K562 (cell line): ENCODE data around the gene CFAP157. TPM values are rescaled to one million over a fixed set of nuclear protein-coding genes. Genes with fewer than 3 reads are reported as not detected.

ENCODE experiments used
- ATAC-seq: fragments of 200-7000 bp; cut with Tn5 transposase; 3 replicates; pipeline ENCODE4 v1.9.1; 2020; ENCODE audit warnings: moderate library complexity
- BruUV-seq: library from RNA; stranded (reverse); fragments of 400-500 nt; replicated peaks from 2 replicates; lab custom pipeline; 2021; lab: Mats Ljungman, UMichigan
- CTCF ChIA-PET: fragments of 300-600 bp; formaldehyde crosslinking; extraction: SDS; loops from one replicate; lab custom pipeline; 2021; ENCODE audit warnings: low intra/inter-chr PET ratio; lab: Yijun Ruan, JAX
- POLR2A ChIA-PET: fragments of 300-600, 350-650 bp; sonication (Branson Sonifier 250); formaldehyde crosslinking; extraction: SDS; loops from one replicate; lab custom pipeline; 2021; ENCODE audit warnings: antibody characterized with exemption, inconsistent platforms; lab: Yijun Ruan, JAX
- DNase-seq, 4 experiments: peaks; one replicate each; pipeline versions ENCODE4 v3.0.0 to v3.0.0-alpha.2; 2011 to 2018; ENCODE audit warnings: low spot score in 3 of 4, mixed read lengths in 3 of 4; ENCODE audit errors: extremely low read depth in 1 of 4
- FAIRE-seq: peaks from 2 replicates; lab custom pipeline; 2011; peaks lifted over from hg19 to GRCh38; lab: Jason Lieb, UNC
- H2AFZ ChIP-seq: 2 replicates; pipeline ENCODE4 v1.6.0; 2011; ENCODE audit warnings: low read depth, low read length, control low read depth, inconsistent platforms
- H3K27ac ChIP-seq: fragments of 200-600 bp; 3 replicates; pipeline ENCODE4 v1.8.0; 2011; ENCODE audit warnings: low read depth, mild to moderate bottlenecking, control low read depth, inconsistent platforms, low read length, moderate library complexity, mixed read lengths; ENCODE audit errors: extremely low read depth
- H3K27me3 ChIP-seq, 2 experiments: fragments of 300-600 bp in 1 of 2; 2 replicates in 1 of 2; 3 replicates in 1 of 2; pipeline versions ENCODE4 v1.6.0 to v1.8.0; 2011; ENCODE audit warnings: inconsistent platforms in 2 of 2, low read length in 2 of 2, mild to moderate bottlenecking in 1 of 2, mixed read lengths in 1 of 2, moderate library complexity in 1 of 2; ENCODE audit not compliant: control insufficient read depth in 2 of 2, insufficient read depth in 2 of 2
- H3K36me3 ChIP-seq: fragments of 300-600 bp; 3 replicates; pipeline ENCODE4 v1.8.0; 2011; ENCODE audit warnings: mild to moderate bottlenecking, low read length, inconsistent platforms; ENCODE audit not compliant: control insufficient read depth, insufficient read depth
- H3K4me1 ChIP-seq, 2 experiments: fragments of 200-600 bp in 1 of 2; replicated peaks in 1 of 2; 2 replicates in 1 of 2; 3 replicates in 1 of 2; pipeline versions ENCODE4 v1.5.1 to v1.8.0; 2011; ENCODE audit warnings: inconsistent platforms in 2 of 2, low read length in 2 of 2, mild to moderate bottlenecking in 1 of 2, mixed read lengths in 1 of 2, moderate library complexity in 1 of 2; ENCODE audit not compliant: control insufficient read depth in 2 of 2, insufficient read depth in 2 of 2
- H3K4me2 ChIP-seq: 2 replicates; pipeline ENCODE4 v1.6.1; 2011; ENCODE audit warnings: low read length, control low read depth, inconsistent platforms, mixed read lengths; ENCODE audit not compliant: insufficient read depth
- H3K4me3 ChIP-seq: fragments of 200-600 bp; sonication (generic), shearing (Covaris generic); 2 replicates; pipeline ENCODE4 v1.5.1; 2016; ENCODE audit warnings: control low read depth, inconsistent platforms
- H3K79me2 ChIP-seq: fragments of 200-600 bp; 3 replicates; pipeline ENCODE4 v1.8.0; 2011; ENCODE audit warnings: low read length, inconsistent platforms; ENCODE audit not compliant: control insufficient read depth, insufficient read depth
- H3K9ac ChIP-seq, 2 experiments: 2 replicates each; pipeline versions ENCODE4 v1.6.0 to v1.6.1; 2011; ENCODE audit warnings: low read depth in 2 of 2, low read length in 2 of 2, control low read depth in 1 of 2, inconsistent platforms in 1 of 2, mild to moderate bottlenecking in 1 of 2, mixed read lengths in 1 of 2; ENCODE audit not compliant: insufficient read depth in 1 of 2
- H3K9me1 ChIP-seq: one replicate; pipeline ENCODE4 v1.6.0; 2011; ENCODE audit warnings: inconsistent platforms, mild to moderate bottlenecking, low read length, moderate library complexity; ENCODE audit not compliant: control insufficient read depth, insufficient read depth
- H3K9me3 ChIP-seq: replicated peaks from 2 replicates; pipeline ENCODE4 v1.5.1; 2011; ENCODE audit warnings: low read depth, low read length, inconsistent platforms; ENCODE audit not compliant: control insufficient read depth, insufficient read depth
- H4K20me1 ChIP-seq: replicated peaks from 2 replicates; pipeline ENCODE4 v1.6.1; 2011; ENCODE audit warnings: low read length, inconsistent platforms, mixed read lengths; ENCODE audit not compliant: control insufficient read depth, insufficient read depth
- E2F6 ChIP-seq, 2 experiments: IDR thresholded peaks; 2 replicates each; pipeline ENCODE4 v1.6.1; 2011; ENCODE audit warnings: borderline replicate concordance in 1 of 2, control low read depth in 1 of 2, low read depth in 1 of 2, low read length in 1 of 2, mild to moderate bottlenecking in 1 of 2, mixed read lengths in 1 of 2, moderate library complexity in 1 of 2; ENCODE audit not compliant: insufficient read depth in 1 of 2, insufficient read length in 1 of 2, poor library complexity in 1 of 2, severe bottlenecking in 1 of 2; ENCODE audit errors: extremely low read depth in 1 of 2
- RBM25 ChIP-seq: fragments of 200-400 bp; formaldehyde crosslinking; IDR thresholded peaks from 2 replicates; pipeline ENCODE4 v1.6.1; 2018; ENCODE audit warnings: low read length, low read depth, moderate library complexity; ENCODE audit not compliant: severe bottlenecking
- SPI1 ChIP-seq: IDR thresholded peaks from 2 replicates; pipeline ENCODE4 v1.6.1; 2011; ENCODE audit warnings: low read depth, low read length, control low read depth, borderline replicate concordance
- ZNF12 ChIP-seq: sonication (generic); formaldehyde crosslinking; IDR thresholded peaks from 2 replicates; pipeline ENCODE4 v1.4.0; 2020; ENCODE audit warnings: mild to moderate bottlenecking, missing genetic modification reagents
- ZNF121 ChIP-seq: sonication (generic); formaldehyde crosslinking; conservative IDR thresholded peaks from 2 replicates; pipeline ENCODE4 v1.8.0; 2022; ENCODE audit warnings: missing genetic modification reagents
- ZNF165 ChIP-seq: fragments of 250-450 bp; sonication (Bioruptor Pico); IDR thresholded peaks from 2 replicates; pipeline ENCODE4 v1.4.0; 2020; ENCODE audit warnings: borderline replicate concordance
- ZZZ3 ChIP-seq: fragments of 450-650 bp; IDR thresholded peaks from 2 replicates; pipeline ENCODE4 v1.6.1; 2016; ENCODE audit warnings: antibody characterized with exemption, mild to moderate bottlenecking, moderate library complexity
- WGBS: fragments of 100-300 bp; shearing (Covaris generic); methylation state at CpG from one replicate; pipeline ENCODE4 v1.1.6; 2016; ENCODE audit warnings: low coverage, mixed read lengths; ENCODE audit not compliant: insufficient coverage; ENCODE audit errors: missing lambda C conversion rate; 5-methylcytosine and 5-hydroxymethylcytosine counted together
- in situ Hi-C: fragments of 300-500 bp; cut with MboI; formaldehyde crosslinking; loops from 4 replicates; pipeline ENCODE4 v1.15.0; 2018; ENCODE audit warnings: inconsistent platforms, mixed read lengths
- intact Hi-C: fragments of 100-400 bp; cut with micrococcal nuclease; formaldehyde crosslinking; loops from 2 replicates; pipeline ENCODE4 v1.14.2; 2022
- polyA plus RNA-seq, 8 experiments: library from polyadenylated mRNA; depleted of rRNA in 4 of 8; stranded (reverse) in 5 of 8; unstranded in 3 of 8; fragments of >200 nt; fragmentation: Nextera tagmentation in 2 of 8; fragmentation: Illumina TruSeq in 1 of 8; extraction: Ambion mirVana in 2 of 8; extraction: Trizol in 1 of 8; gene quantifications; 2 replicates each; pipeline versions ENCODE4 v1.2.1 to v1.2.3, GENCODE V29; 2011 to 2014; ENCODE audit warnings: inconsistent platforms in 1 of 8, missing spikeins in 1 of 8
- total RNA-seq, 7 experiments: library from RNA; depleted of rRNA in 6 of 7; stranded (reverse); fragments of >200 nt in 6 of 7; fragmentation: Illumina TruSeq in 2 of 7; extraction: Trizol in 2 of 7; gene quantifications; 2 replicates each; pipeline versions ENCODE4 v1.2.1 to v1.2.3, GENCODE V29; 2011 to 2021; ENCODE audit warnings: low replicate concordance in 1 of 7

CFAP157 gene
- total and polyA plus RNA-seq, 9 of the 15 experiments (the other 6 are each of a cell fraction or from before 2014, with no cell fraction given): 0.03 TPM; not detected in 8

- WGBS: 55% methylated on average over 5 of the region's 5 CpGs
- BruUV-seq: no TSS peak
- Histone ChIP-seq H3K79me2 (no peaks in the 10 kb centered on the region), H3K4me2 (no peak overlapping the region), H2AFZ (no peak overlapping the region), H3K9ac (no peak overlapping the region; a peak in 1 of 4 replicates), H3K4me3 (no peak overlapping the region), H3K27me3 (no peaks in the 10 kb centered on the region), H3K9me3 (no peaks in the 10 kb centered on the region), H3K9me1 (no peaks in the 10 kb centered on the region), H3K4me1 (peaks cover 25 to 26% of the 10 kb centered on the region in 2 experiments), H4K20me1 (no peaks in the 10 kb centered on the region), H3K27ac (no peak overlapping the region), H3K36me3 (no peaks in the 10 kb centered on the region)
- intact Hi-C loops (no loop called here), in situ Hi-C loops (no loop called here)
- POLR2A ChIA-PET: interaction anchor here (0.8 to 1.1 kb wide), 2 partner anchors 13 to 23 kb away, joined by 3 read pairs; no protein-coding TSS in a partner anchor
- no peak for DNase-seq
- peak; percentile 15 for FAIRE-seq
- no peak for TF ChIP-seq ZNF165 (CRISPR knock-in tag)
- peak; percentile 59; the same call in 1 of the 2 replicates for TF ChIP-seq SPI1
- CTCF ChIA-PET: no interaction called here
- no peak for ATAC-seq
Observed at GRCh38 chr9:127697575-127697974, 9.2 kb upstream of the CFAP157 start.

GRCh38 chr9:127698386-127698785 lies 8.4 kb upstream of the CFAP157 start:
- H3K79me2 ChIP-seq: no peaks in the 10 kb centered on the region
- H3K36me3 ChIP-seq: no peaks in the 10 kb centered on the region
- H3K9ac ChIP-seq: peak overlapping the region in 1 of 2 experiments; percentile 60; a peak in 1 of 4 replicates
- no peak for DNase-seq
- 77% methylated on average over 5 of the region's 5 CpGs for WGBS
- no peaks in the 10 kb centered on the region for H3K9me1 ChIP-seq
- no peak for ATAC-seq
- H3K4me3 ChIP-seq: no peak overlapping the region
- H3K27ac ChIP-seq: 0 out of 3 replicates have a peak overlapping the region, but pooled peaks have one; percentile 84
- peak overlapping the region; percentile 87; the same call in 1 of the 2 replicates for H2AFZ ChIP-seq
- no peaks in the 10 kb centered on the region for H3K9me3 ChIP-seq
- peak overlapping the region; percentile 59; the same call in 1 of the 2 replicates for H3K4me2 ChIP-seq
- ChIA-PET CTCF (no interaction called here), POLR2A (no interaction called here)
- TF ChIP-seq ZNF12: 0 out of 2 replicates have a peak, but pooled peaks have one; percentile 3
- TF ChIP-seq ZNF121: peak; percentile 93
- TF ChIP-seq ZZZ3: no peak
- no peak for TF ChIP-seq E2F6 (IDR thresholded peaks at IDR 0.05; ENCODE audit: borderline replicate concordance in 1 of 2, extremely low read depth in 1 of 2, insufficient read depth in 1 of 2, insufficient read length in 1 of 2, low read depth in 1 of 2, low read length in 1 of 2, poor library complexity in 1 of 2, severe bottlenecking in 1 of 2)
- peak; percentile 6 for TF ChIP-seq RBM25
- in situ Hi-C loops (no loop called here), intact Hi-C loops (no loop called here)
- H3K27me3 ChIP-seq: no peaks in the 10 kb centered on the region
- no peaks in the 10 kb centered on the region for H4K20me1 ChIP-seq
- no peak for FAIRE-seq
- peaks cover 25 to 26% of the 10 kb centered on the region in 2 experiments for H3K4me1 ChIP-seq
- BruUV-seq: no TSS peak
